GM12865 (cell line): ENCODE measurements around the gene NR6A1.

Source experiments
- DNase-seq: peaks from one replicate; pipeline ENCODE4 v3.0.0; 2010; ENCODE audit warnings: low read depth
- H3K4me3 ChIP-seq: 2 replicates; pipeline ENCODE4 v1.5.1; 2011; ENCODE audit warnings: mild to moderate bottlenecking, low read depth, low read length, control low read depth
- CTCF ChIP-seq: IDR thresholded peaks from 2 replicates; pipeline ENCODE4 v1.5.1; 2011; ENCODE audit warnings: low read length, control low read depth, low read depth, inconsistent platforms; ENCODE audit not compliant: insufficient read depth; ENCODE audit errors: missing control alignments

NR6A1 gene

GRCh38 chr9:124549016-124549415 lies 222.1 kb downstream of the NR6A1 start:
- no peak for TF ChIP-seq CTCF
- no peak for DNase-seq
- H3K4me3 ChIP-seq: no peak overlapping the region

- H3K4me3 ChIP-seq: no peak overlapping the region
- no peak for TF ChIP-seq CTCF
- no peak for DNase-seq
These were observed 226.6 kb downstream of the NR6A1 start for GRCh38 chr9:124544535-124544934.

GRCh38 chr9:124541824-124542223 lies 229.3 kb downstream of the NR6A1 start:
- no peak for TF ChIP-seq CTCF
- no peak overlapping the region for H3K4me3 ChIP-seq
- DNase-seq: no peak

- no peak for TF ChIP-seq CTCF
- DNase-seq: no peak
- no peak overlapping the region for H3K4me3 ChIP-seq
These were observed 233.2 kb downstream of the NR6A1 start for GRCh38 chr9:124537926-124538325.

- DNase-seq: no peak
- no peak overlapping the region for H3K4me3 ChIP-seq
- TF ChIP-seq CTCF: no peak
These were observed 235.3 kb downstream of the NR6A1 start for GRCh38 chr9:124535846-124536245.

- TF ChIP-seq CTCF: no peak
- no peak overlapping the region for H3K4me3 ChIP-seq
- no peak for DNase-seq
These were observed 238.2 kb downstream of the NR6A1 start for GRCh38 chr9:124532897-124533296.

GRCh38 chr9:124531115-124531514 lies 240.0 kb downstream of the NR6A1 start:
- no peak for TF ChIP-seq CTCF
- DNase-seq: no peak
- no peak overlapping the region for H3K4me3 ChIP-seq
